T-helper 22 cell (primary cell): Measurements from ENCODE around the gene EFL1.
"Not testable (repeated sequence)": the region's sequence is repeated elsewhere in the genome, so short reads cannot be mapped to it uniquely, and the experiment has no call there.

ENCODE experiments used
- DNase-seq: peaks from one replicate; pipeline ENCODE4 v3.0.0-alpha.2; 2020; ENCODE audit warnings: low read depth

Gene EFL1

GRCh38 chr15:82262422-82263026 lies at the start of gene EFL1, which contains the start of gene SAXO2:
TSS of gene EFL1 (minus strand) at chr15:82262734. CDS start at chr15:82261778, 956 bp downstream.
TSS of gene SAXO2 (plus strand) at chr15:82262818. CDS start at chr15:82262880, 62 bp downstream.
- peak; percentile 88 for DNase-seq

GRCh38 chr15:82311321-82311720 lies 48.8 kb upstream of the EFL1 start:
- DNase-seq: not testable (repeated sequence)

DNA sequence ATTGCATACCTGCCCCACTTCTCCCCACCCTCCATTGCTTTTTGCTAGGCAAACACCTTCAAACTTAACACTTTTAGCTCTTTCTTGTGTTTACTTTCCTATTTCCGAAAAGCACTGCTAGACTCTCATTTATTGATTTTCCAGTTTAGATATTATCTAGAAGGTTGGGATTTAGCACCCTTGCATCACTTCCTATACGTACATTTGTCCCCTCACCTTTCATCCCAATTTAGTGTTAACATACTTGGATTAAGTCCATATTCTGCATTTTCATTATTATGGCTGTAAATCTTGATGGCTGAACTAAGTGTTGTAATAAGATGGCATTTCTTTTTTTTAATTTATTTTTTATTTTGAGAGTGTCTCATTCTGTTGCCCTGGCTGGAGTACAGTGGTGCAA lies 47.3 kb upstream of the EFL1 start:
- no peak for DNase-seq

- DNase-seq: no peak
Observed at GRCh38 chr15:82307714-82308081, 45.2 kb upstream of the EFL1 start.

DNA sequence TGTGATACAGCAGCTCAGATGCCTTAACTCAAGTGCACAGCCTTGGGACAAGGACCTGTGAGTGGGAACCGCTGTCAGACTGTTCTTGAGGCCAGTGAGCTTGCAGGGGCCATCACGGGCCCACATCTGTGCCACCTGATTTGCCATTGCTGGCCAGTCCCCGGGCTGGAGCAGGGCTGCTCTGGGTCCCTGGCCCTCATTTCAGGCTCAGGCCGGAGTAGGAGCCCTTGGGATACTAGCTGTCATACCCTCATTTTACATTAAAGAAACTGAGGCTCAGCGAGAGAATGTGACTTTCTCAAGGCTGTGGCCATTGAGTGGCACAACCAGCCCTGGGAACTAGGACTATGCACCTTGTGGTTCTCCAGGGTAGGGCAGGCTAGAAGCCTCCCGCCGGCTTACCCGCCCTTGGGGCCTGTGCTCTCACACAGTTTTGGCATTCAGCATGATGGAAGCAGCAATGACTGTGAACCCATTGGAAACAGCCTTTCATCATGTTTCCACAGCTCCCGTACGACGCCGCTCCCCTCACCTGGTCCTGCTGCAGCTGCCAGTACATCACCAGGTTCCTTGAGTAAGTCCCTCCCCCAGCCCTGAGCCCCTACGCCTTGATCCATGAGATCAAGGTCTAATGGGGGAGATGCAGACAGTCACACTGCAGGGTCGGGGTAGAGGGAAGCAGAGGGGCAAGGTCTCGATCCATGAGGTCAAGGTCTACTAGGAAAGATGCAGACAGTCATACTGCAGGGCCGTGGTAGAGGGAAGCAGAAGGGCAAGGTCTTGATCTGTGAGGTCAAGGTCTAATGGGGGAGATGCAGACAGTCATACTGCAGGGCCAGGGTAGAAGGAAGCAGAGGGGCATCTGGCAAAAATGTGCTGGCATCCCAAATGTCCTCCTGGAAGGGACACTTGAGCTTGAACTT lies 44.5 kb upstream of the EFL1 start:
- no peak for DNase-seq

DNA sequence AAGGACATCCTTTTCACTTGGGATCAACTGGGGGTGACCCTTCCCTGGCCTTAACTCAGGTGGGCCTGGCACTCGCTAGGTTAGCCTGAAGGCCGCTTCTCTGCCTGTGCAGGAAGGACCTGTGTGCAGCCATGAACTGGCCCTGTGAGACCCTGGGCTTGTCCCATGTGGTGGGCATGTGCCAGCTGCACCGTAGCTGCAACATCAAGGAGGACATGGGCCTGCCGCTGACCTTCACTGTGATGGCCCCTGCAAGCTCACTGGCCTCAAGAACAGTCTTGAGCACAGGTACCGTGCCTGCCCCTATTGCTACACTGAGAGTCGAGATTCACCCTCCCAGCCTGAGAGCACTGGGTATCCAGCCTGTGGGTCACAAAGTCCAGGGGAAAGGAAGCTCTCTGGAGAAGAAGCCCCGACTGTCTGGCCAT lies 43.1 kb upstream of the EFL1 start:
- DNase-seq: no peak

GRCh38 chr15:82304778-82305090 lies 42.2 kb upstream of the EFL1 start:
- DNase-seq: no peak

DNA sequence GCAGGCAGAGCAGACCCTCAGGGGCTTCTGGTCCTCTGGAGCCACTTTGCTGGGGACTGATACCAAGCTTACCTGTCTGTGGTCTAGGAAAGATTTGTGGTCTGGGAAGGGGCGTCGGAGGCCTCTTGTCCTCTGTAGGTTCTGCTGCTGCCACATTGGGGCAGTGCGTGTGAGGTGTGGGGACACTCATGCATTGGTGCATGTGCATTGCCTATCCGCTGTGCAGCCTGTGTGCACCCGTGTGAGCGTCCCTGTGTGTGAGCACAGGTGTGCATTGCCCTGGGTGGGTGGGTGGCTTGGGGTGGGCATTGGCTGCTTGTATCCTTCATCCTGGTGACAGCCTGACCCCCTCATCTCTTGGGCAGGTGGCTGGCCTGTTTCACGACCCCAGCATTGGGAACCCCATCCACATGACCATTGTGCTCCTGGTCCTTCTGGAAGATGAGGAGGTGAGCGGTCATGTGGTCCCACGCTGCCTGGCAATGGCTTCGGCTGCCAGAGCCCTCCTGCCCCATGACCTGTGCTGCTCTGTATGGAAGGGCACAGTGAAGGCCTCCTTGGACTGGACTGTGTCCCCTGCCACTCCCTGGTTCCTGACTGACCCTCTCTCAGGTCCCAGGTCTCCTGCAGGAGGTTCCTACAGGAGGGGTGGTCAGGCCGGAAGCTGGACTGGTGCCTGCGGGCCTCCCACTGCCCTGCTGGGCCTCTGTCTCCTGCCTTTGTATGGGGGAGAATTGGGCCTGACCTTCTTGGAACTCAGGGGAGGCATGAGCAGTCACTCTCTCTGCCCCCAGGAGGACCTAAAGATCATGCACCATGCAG lies 41.6 kb upstream of the EFL1 start:
- no peak for DNase-seq

- no peak for DNase-seq
Observed at GRCh38 chr15:82301296-82302016, 38.9 kb upstream of the EFL1 start.

DNA sequence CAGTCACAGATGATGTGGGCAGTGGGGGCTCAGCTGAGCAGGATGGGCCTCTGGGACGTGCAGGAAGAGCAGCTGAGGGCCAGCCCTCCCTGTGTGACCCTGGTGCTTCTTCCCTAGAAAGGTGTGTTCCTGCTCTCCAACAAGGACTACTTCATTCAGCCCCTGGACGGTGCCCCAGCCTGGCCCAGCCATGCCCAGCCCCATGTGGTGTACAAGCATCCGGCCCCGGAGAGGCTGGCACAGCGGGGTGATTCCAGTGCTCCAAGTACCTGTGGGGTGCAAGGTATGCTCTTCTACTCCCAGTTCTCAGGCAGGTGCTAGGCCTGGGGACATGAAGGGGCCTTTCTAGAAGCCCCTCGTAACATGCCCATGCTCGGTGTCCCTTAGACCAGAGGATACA lies 38.3 kb upstream of the EFL1 start:
- no peak for DNase-seq

DNA sequence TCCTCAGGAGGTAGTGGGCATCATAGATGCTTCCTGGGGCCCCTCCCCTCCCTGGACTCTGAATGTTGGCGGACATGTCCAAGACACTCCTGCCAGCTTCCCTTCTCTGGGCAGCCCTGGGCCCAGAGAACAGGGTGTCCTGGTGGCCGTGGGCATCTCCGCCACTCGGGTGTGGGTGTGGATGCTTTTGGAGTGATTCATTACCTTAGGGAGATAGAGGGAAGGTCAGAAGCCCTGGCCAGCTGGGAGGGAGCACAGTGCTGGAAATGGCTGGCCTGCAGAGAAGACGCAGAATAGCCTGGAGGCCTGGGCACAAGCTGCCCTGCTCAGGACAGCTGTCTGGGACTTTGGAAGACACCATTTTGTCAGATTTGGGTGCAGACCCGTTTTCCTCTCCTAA lies 37.8 kb upstream of the EFL1 start:
- not testable (repeated sequence) for DNase-seq

DNA sequence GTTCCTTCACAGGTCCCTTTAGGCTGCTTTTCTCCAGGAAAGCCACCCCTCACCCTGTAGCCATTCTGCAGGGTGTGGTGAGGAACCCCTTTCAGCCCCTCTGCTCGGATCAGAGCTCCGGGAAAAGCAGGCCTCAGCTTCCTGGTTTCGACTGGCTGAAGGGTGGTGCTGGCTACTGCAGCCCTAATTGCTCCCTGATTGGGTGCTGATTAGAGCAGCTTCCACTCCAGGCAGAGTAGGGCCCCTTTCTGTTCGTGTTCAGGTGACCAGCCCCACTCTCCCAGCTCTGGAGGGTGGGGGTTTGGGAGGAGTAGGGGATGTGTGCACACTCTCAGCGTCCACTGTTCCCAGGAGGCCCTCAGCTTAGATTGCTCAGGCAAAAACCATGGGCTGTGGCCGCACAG lies 37.0 kb upstream of the EFL1 start:
- not testable (repeated sequence) for DNase-seq

GRCh38 chr15:82298520-82298919 lies 36.0 kb upstream of the EFL1 start:
- no peak for DNase-seq

DNA sequence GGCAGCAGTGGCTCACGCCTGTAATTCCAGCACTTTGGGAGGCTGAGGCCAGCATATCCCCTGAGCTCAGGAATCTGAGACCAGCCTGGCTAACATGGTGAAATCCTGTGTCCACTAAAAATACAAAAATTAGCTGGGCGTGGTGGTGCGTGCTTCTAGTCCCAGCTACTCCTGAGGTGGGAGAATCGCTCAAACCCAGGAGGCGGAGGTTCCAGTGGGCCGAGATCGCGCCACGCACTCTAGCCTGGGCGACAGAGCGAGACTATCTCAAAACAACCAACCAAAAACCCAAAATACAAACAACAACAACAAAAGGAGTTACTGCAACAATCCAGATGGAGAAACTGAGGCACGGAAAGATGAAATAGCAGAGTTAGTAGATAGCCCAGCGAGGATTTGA lies 35.5 kb upstream of the EFL1 start:
- DNase-seq: no peak

- no peak for DNase-seq
Observed at GRCh38 chr15:82297546-82297945, 35.0 kb upstream of the EFL1 start.

- no peak for DNase-seq
Observed at GRCh38 chr15:82294061-82294690, 31.6 kb upstream of the EFL1 start.

DNA sequence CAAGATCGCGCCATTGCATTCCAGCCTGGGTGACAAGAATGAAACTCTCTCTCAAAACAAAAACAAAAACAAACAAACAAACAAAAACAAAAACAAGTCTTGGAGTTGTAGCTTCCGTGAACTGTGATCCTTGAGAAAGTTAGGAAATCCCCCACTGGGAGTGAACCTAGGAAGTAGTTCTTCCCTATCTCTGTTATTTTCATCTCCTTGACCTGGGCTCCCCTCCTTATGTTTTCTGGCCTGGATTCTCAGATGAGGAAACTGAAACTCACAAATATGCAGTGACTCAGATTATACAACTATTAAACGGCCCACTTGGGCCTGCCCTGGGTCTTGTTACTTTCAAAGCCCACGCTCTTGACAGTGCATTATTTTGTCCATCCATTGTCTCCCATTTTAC lies 29.7 kb upstream of the EFL1 start:
- DNase-seq: no peak

- DNase-seq: not testable (repeated sequence)
Observed at GRCh38 chr15:82288202-82288601, 25.7 kb upstream of the EFL1 start.

DNA sequence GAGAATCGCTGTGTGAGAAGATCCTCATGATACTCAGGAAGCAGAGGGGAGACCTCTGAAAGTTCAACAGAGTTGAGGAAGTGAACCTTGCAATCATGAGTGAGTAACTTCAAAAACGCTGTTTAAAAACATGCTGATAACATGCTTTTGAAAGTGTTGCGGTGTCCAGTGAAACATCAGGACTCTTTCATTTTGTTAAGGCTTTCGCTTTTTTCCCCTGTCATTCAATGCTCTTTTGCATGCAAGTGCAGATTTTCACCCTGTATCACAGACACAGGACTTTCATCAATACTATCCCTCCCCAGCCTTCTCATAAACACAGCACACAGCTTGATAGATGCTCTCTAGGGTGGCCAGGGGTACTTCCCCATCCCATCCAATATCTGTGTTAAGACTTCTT lies 23.9 kb upstream of the EFL1 start:
- not testable (repeated sequence) for DNase-seq

- DNase-seq: not testable (repeated sequence)
Observed at GRCh38 chr15:82284381-82284780, 21.8 kb upstream of the EFL1 start.

- not testable (repeated sequence) for DNase-seq
Observed at GRCh38 chr15:82282386-82282785, 19.9 kb upstream of the EFL1 start.
